GM12864 (cell line): Measurements from ENCODE around the gene CLEC4C.
"Not testable (repeated sequence)": the region's sequence is repeated elsewhere in the genome, so short reads cannot be mapped to it uniquely, and the experiment has no call there.

Source experiments
- DNase-seq: peaks from one replicate; pipeline ENCODE4 v3.0.0-alpha.2; 2011; ENCODE audit warnings: low read depth
- H3K4me3 ChIP-seq: 2 replicates; pipeline ENCODE4 v1.5.1; 2011; ENCODE audit warnings: mild to moderate bottlenecking, low read depth, low read length, control low read depth
- TF ChIP-seq, protein P1 (sequence below): IDR thresholded peaks from 2 replicates; pipeline ENCODE4 v1.5.1; 2011; ENCODE audit warnings: low read depth, mild to moderate bottlenecking, moderate library complexity, low read length, control low read depth, inconsistent platforms; ENCODE audit errors: missing control alignments

The CLEC4C gene, protein sequence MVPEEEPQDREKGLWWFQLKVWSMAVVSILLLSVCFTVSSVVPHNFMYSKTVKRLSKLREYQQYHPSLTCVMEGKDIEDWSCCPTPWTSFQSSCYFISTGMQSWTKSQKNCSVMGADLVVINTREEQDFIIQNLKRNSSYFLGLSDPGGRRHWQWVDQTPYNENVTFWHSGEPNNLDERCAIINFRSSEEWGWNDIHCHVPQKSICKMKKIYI

DNA sequence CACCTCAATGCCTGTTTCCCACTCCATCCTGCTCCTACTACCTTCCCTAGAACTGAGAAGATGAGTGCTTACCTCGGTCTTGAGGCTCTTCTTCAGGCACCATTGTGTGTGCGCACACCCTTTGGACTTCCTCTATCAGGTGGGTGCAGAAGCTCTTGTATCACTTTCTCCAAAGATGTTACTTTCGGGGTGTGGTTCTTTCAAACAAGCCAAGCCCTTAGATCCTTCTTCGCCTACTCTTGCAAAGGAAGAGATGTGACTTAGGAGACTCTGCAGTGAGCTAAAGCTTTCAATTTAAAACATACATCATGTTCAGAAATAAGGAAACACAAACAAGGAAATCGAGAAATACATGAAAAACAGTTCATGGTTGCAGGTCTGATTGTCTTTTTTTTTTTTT is at the start of gene CLEC4C:
TSS of gene CLEC4C (minus strand) at position 130 of the 400 bp plus-strand sequence. CDS start at position 103, 27 bp downstream.
- peak; percentile 19 for DNase-seq

DNA sequence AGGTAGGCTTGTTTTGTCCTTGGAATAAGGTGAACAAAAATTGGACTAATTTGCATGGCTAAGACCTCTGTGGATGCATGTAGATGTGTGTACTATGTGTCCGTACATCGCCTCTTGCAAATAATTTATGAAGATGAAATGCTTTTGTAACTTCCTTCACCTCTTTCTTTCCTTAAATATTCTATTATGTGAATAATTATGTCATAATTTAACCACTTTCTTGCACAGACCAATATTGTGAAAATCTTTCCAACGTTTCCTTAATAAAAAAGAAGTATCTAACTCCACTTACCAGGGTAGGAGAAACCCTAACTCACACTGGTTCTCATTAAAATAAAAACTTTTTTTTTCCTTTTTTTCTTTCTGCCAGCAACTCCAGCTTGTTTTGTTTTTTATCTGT is 46.0 kb upstream of the CLEC4C start:
- TF ChIP-seq, protein P1, sequence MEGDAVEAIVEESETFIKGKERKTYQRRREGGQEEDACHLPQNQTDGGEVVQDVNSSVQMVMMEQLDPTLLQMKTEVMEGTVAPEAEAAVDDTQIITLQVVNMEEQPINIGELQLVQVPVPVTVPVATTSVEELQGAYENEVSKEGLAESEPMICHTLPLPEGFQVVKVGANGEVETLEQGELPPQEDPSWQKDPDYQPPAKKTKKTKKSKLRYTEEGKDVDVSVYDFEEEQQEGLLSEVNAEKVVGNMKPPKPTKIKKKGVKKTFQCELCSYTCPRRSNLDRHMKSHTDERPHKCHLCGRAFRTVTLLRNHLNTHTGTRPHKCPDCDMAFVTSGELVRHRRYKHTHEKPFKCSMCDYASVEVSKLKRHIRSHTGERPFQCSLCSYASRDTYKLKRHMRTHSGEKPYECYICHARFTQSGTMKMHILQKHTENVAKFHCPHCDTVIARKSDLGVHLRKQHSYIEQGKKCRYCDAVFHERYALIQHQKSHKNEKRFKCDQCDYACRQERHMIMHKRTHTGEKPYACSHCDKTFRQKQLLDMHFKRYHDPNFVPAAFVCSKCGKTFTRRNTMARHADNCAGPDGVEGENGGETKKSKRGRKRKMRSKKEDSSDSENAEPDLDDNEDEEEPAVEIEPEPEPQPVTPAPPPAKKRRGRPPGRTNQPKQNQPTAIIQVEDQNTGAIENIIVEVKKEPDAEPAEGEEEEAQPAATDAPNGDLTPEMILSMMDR: no peak
- H3K4me3 ChIP-seq: no peak overlapping the region
- no peak for DNase-seq

More for the DNA sequence above, at the start of gene CLEC4C:
- H3K4me3 ChIP-seq: no peak within 1 kb of the TSS
- TF ChIP-seq, protein P1: no peak

DNA sequence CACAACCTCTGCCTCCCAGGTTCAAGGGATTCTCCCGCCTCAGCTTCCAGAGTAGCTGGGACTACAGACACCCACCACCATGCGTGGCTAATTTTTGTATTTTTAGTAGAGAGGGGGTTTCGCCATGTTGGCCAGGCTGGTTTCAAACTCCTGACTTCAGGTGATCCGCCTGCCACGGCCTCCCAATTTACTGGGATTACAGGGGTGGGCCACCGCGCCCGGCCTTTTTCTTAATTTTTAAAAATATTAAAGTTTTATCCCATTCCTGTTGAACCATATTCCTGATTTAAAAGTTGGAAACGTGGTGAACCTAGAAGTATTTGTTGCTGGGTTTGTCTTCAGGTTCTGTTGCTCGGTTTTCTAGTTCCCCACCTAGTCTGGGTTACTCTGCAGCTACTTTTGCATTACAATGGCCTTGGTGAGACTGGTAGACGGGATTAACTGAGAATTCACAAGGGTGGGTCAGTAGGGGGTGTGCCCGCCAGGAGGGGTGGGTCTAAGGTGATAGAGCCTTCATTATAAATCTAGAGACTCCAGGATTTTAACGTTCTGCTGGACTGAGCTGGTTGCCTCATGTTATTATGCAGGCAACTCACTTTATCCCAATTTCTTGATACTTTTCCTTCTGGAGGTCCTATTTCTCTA is 41.8 kb upstream of the CLEC4C start, which contains the start of gene NANOG:
TSS of gene NANOG (plus strand) at position 519 of the 645 bp plus-strand sequence. CDS start 213 bp downstream, outside the sequence.
- not testable (repeated sequence) for H3K4me3 ChIP-seq

DNA sequence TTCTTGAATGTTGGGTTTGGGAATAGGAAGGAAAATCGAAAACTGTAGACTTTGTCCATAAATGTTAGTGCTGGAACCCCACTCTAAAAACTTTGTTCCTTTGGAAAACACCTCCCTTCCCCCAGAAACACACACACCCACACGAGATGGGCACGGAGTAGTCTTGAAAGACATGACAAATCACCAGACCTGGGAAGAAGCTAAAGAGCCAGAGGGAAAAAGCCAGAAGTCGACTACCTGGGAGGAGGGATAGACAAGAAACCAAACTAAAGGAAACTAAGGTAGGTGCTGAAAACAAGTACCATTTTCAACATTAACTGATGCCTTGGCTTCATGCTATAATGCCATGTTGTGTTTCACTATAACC is 41.1 kb upstream of the CLEC4C start:
- DNase-seq: no peak
- TF ChIP-seq, protein P1: no peak
- no peak overlapping the region for H3K4me3 ChIP-seq

More for the DNA sequence above, 41.8 kb upstream of the CLEC4C start, which contains the start of gene NANOG:
- not testable (repeated sequence) for DNase-seq

DNA sequence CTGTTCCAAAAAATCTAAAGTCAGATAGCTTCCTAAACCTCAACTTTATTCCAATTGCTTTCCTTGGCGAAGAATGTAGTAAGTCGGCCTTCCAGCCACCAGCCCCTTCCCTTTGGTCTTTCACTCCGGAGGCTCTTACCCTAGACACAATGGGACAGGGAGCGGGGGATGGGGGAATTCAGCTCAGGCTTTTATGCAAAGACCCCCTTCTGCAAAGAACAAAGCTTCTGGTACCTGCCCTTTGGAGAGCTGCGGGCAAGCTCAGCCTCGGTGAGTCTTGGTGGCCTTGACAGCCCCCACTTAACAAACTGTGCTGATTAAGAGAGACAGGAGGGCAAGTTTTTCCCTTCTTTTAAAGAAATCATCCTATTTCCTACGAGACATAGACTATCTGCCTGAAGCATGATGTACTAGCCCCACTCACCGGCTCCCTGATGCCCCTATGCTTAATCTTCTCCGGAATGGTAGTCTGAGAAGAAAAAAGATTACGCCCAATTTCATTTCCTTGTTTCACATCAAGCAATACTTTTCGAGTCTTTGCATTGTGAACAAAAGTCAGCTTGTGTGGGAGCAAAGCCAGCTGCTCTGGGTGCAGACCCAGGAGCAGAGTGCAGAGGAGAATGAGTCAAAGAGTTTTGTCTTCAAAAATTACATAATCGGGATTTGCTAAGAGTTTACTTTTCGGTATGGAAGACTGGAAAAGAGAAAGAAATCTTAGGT is 40.6 kb upstream of the CLEC4C start:
- TF ChIP-seq, protein P1: no peak
- DNase-seq: no peak

DNA sequence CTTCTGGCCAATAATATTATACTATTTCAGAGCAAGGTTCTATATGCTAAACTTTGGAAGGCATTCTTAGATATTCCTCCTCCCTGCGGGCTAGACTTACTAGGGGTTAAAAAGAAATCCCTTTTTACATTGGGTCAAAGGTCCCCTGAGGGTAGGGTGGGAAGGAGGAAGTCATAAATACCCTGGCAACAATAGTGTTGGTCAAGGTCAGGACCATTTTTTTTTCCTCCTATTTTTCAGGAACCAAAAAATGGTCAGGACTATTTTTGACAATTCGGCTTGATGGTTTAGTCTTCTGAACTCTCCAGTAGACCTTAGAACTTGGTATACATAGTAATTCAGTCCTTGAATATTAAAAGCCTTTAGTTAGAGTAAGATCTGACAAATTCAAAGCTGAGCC is 37.5 kb upstream of the CLEC4C start:
- DNase-seq: no peak
- no peak overlapping the region for H3K4me3 ChIP-seq
- TF ChIP-seq, protein P1: no peak

More for the DNA sequence above, 40.6 kb upstream of the CLEC4C start:
- H3K4me3 ChIP-seq: no peak overlapping the region

DNA sequence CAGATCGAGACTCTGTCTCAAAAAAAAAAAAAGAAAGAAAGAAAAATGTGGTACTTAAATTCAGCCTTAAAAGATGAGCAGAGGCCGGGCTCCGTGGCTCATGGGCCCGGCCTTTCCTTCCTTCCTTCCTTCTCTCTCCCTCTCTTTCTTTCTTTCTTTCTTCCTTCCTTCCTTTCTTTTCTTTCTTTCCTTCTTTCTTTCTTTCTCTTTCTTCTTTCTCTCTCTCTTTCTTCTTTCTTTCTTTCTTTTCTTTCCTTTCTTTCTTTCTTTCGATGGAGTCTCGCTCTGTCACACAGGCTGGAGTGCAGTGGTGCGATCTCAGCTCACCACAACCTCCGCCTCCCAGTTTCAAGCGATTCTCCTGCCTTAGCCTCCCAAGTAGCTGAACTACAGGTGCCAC is 36.3 kb upstream of the CLEC4C start:
- H3K4me3 ChIP-seq, DNase-seq: not testable (repeated sequence)
